ENCODE measurements around the gene LRP2BP.

DNA sequence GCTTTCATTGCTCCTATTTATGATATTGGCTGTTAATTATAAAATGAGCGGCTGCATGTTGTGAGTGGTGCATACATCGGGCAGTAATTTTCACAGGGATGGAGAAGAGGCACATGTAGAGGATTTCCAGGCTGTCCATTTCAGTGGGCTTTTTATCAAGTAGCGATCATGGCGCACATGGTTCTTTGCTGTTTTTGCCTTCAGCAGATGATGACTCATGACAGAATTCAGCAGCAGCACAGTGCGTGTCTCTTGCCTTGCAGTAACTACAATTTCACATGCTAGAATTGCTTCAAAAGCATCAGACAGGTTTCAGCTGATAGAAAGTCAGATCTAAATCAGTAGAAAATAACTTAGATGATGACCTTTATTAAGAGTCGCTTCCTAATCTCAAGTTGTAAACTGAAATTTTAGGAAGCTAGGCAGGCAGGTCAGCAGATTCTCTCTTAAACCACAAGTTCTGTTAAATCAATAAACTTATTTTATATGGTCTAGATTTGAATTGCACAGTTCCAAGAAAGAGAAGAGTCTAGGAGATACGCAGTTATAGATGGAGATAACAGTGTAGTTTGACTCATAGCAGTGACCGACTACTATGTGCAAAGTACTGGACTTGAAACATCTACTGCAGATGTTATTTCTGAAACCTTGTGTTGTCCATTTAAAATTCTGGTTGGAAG lies 35.8 kb downstream of the LRP2BP start:
- no peak for TF ChIP-seq POLR2A (IDR thresholded peaks at IDR 0.05)
- no peak for TF ChIP-seq CTCF (IDR thresholded peaks at IDR 0.05)

Measured in lower leg skin (tissue), 3 donors.